GM12878 (cell line): ENCODE data around the gene SACS. TPM values are rescaled to one million over a fixed set of nuclear protein-coding genes. Genes with fewer than 3 reads are reported as not detected.

Experiments
- ATAC-seq: fragments of 200-7000 bp; cut with Tn5 transposase; 3 replicates; pipeline ENCODE4 v1.9.1; 2020; ENCODE audit warnings: mild to moderate bottlenecking, moderate library complexity
- BruUV-seq: library from RNA; stranded (reverse); fragments of 400-500 nt; replicated peaks from 2 replicates; lab custom pipeline; 2021; lab: Mats Ljungman, UMichigan
- CTCF ChIA-PET: fragments of 300-600 bp; sonication (Branson Sonifier 250); formaldehyde crosslinking; extraction: SDS; loops from one replicate; lab custom pipeline; 2021; ENCODE audit warnings: inconsistent platforms; lab: Yijun Ruan, JAX
- POLR2A ChIA-PET: fragments of 350-600 bp; formaldehyde crosslinking; extraction: SDS; loops from one replicate; lab custom pipeline; 2021; ENCODE audit warnings: inconsistent platforms; lab: Charles Lee
- RAD21 ChIA-PET: fragments of 300-600 bp; sonication (Branson Sonifier 250); formaldehyde crosslinking; loops from one replicate; lab custom pipeline; 2023; ENCODE audit warnings: antibody characterized with exemption; ENCODE audit not compliant: unreplicated experiment; lab: Charles Lee
- SMC1A ChIA-PET: fragments of 300-600 bp; sonication (Branson Sonifier 250); formaldehyde crosslinking; loops from one replicate; lab custom pipeline; 2023; ENCODE audit not compliant: unreplicated experiment, uncharacterized antibody; lab: Charles Lee
- DNase-seq: peaks from one replicate; pipeline ENCODE4 v3.0.0-alpha.2; 2011; ENCODE audit warnings: low read depth, low spot score
- FAIRE-seq: peaks from 3 replicates; lab custom pipeline; 2011; peaks lifted over from hg19 to GRCh38; lab: Jason Lieb, UNC
- H2AFZ ChIP-seq: 2 replicates; pipeline ENCODE4 v1.6.0; 2011; ENCODE audit warnings: low read depth, low read length, control low read depth; ENCODE audit not compliant: control insufficient read depth
- H3K27ac ChIP-seq: 2 replicates; pipeline ENCODE4 v1.5.1; 2011; ENCODE audit warnings: control low read depth; ENCODE audit not compliant: control insufficient read depth, insufficient read depth
- H3K27me3 ChIP-seq, 2 experiments: replicated peaks in 1 of 2; 2 replicates each; pipeline versions ENCODE4 v1.6.0 to v1.6.1; 2011; ENCODE audit warnings: low read length in 1 of 2; ENCODE audit not compliant: control insufficient read depth in 2 of 2, insufficient read depth in 2 of 2
- H3K36me3 ChIP-seq, 2 experiments: 2 replicates each; pipeline ENCODE4 v1.5.1; 2011; ENCODE audit warnings: low read length in 1 of 2; ENCODE audit not compliant: control insufficient read depth in 2 of 2, insufficient read depth in 2 of 2
- H3K4me1 ChIP-seq: 2 replicates; pipeline ENCODE4 v1.6.1; 2011; ENCODE audit warnings: mild to moderate bottlenecking, low read length, moderate library complexity, mixed read lengths; ENCODE audit not compliant: control insufficient read depth, insufficient read depth
- H3K4me2 ChIP-seq: 2 replicates; pipeline ENCODE4 v1.6.0; 2011; ENCODE audit warnings: control low read depth; ENCODE audit not compliant: control insufficient read depth, insufficient read depth
- H3K4me3 ChIP-seq: fragments of 200-600 bp; sonication (generic); 2 replicates; pipeline ENCODE4 v1.5.1; 2016
- H3K79me2 ChIP-seq: 2 replicates; pipeline ENCODE4 v1.6.0; 2011; ENCODE audit warnings: low read length; ENCODE audit not compliant: control insufficient read depth, insufficient read depth
- H3K9ac ChIP-seq: 2 replicates; pipeline ENCODE4 v1.8.0; 2011; ENCODE audit warnings: low read length, control low read depth, mixed read lengths; ENCODE audit not compliant: control insufficient read depth, insufficient read depth
- H3K9me3 ChIP-seq: replicated peaks from 3 replicates; pipeline ENCODE4 v1.5.1; 2011; ENCODE audit warnings: mild to moderate bottlenecking, low read length; ENCODE audit not compliant: control insufficient read depth, insufficient read depth
- H4K20me1 ChIP-seq: 2 replicates; pipeline ENCODE4 v1.6.0; 2011; ENCODE audit not compliant: control insufficient read depth, insufficient read depth
- ASH2L ChIP-seq: fragments of 300-600, 200-600 bp; sonication (generic); IDR thresholded peaks from 2 replicates; pipeline ENCODE4 v1.6.1; 2017; ENCODE audit warnings: low read depth, mild to moderate bottlenecking, borderline replicate concordance
- ATF2 ChIP-seq: IDR thresholded peaks from 2 replicates; pipeline ENCODE4 v1.6.1; 2012; ENCODE audit warnings: low read length, inconsistent platforms
- ATF3 ChIP-seq: IDR thresholded peaks from 2 replicates; pipeline ENCODE4 v1.6.1; 2011; ENCODE audit warnings: low read depth, mild to moderate bottlenecking, low read length, moderate library complexity, borderline replicate concordance; ENCODE audit errors: extremely low read depth
- CHD1 ChIP-seq: IDR thresholded peaks from 2 replicates; pipeline ENCODE4 v1.6.1; 2012; ENCODE audit warnings: low read depth, low read length, improper control_type of control experiment
- CHD2 ChIP-seq: IDR thresholded peaks from 2 replicates; pipeline ENCODE4 v1.6.1; 2011; ENCODE audit warnings: low read depth, low read length, improper control_type of control experiment, borderline replicate concordance
- CREM ChIP-seq: IDR thresholded peaks from 2 replicates; pipeline ENCODE4 v1.6.1; 2014; ENCODE audit warnings: antibody characterized with exemption, low read depth
- E2F4 ChIP-seq: IDR thresholded peaks from 2 replicates; pipeline ENCODE4 v1.6.1; 2012; ENCODE audit warnings: low read depth, low read length, improper control_type of control experiment
- EGR1 ChIP-seq, 2 experiments: IDR thresholded peaks; 1 replicate in 1 of 2; 2 replicates in 1 of 2; pipeline ENCODE4 v1.6.1; 2011 to 2012; ENCODE audit warnings: low read depth in 2 of 2, low read length in 2 of 2, borderline replicate concordance in 1 of 2, mild to moderate bottlenecking in 1 of 2, moderate library complexity in 1 of 2
- GABPA ChIP-seq: IDR thresholded peaks from 2 replicates; pipeline ENCODE4 v1.6.1; 2014; ENCODE audit warnings: antibody characterized with exemption, low read depth, mild to moderate bottlenecking, inconsistent platforms
- KAT2A ChIP-seq: conservative IDR thresholded peaks from 2 replicates; pipeline ENCODE4 v1.6.1; 2011; ENCODE audit warnings: low read depth, low read length; ENCODE audit not compliant: control insufficient read depth
- NKRF ChIP-seq: fragments of 450-650 bp; conservative IDR thresholded peaks from 2 replicates; pipeline ENCODE4 v1.6.1; 2017; ENCODE audit warnings: mild to moderate bottlenecking, moderate library complexity
- RELB ChIP-seq: fragments of 450-650 bp; IDR thresholded peaks from 2 replicates; pipeline ENCODE4 v1.6.1; 2017; ENCODE audit warnings: low read depth, mild to moderate bottlenecking, moderate library complexity
- SUZ12 ChIP-seq: fragments of 200-600 bp; sonication (generic); IDR thresholded peaks from one replicate; pipeline ENCODE4 v1.6.1; 2018; ENCODE audit warnings: antibody characterized with exemption, mild to moderate bottlenecking; ENCODE audit not compliant: unreplicated experiment
- TAF1 ChIP-seq: IDR thresholded peaks from 2 replicates; pipeline ENCODE4 v1.6.1; 2011; ENCODE audit warnings: mild to moderate bottlenecking, low read depth, low read length, borderline replicate concordance
- ZNF274 ChIP-seq: IDR thresholded peaks from one replicate; pipeline ENCODE4 v1.8.0; 2011; ENCODE audit not compliant: insufficient read length, insufficient read depth
- WGBS: methylation state at CpG from one replicate; pipeline ENCODE4 v1.1.6; 2016; ENCODE audit warnings: low lambda C conversion rate; ENCODE audit not compliant: insufficient replicate concordance, insufficient coverage; ENCODE audit errors: missing lambda C conversion rate; 5-methylcytosine and 5-hydroxymethylcytosine counted together
- in situ Hi-C: fragments of 300-500 bp; cut with MboI; formaldehyde crosslinking; loops from 9 replicates; pipeline ENCODE4 v1.14.3; 2018; ENCODE audit warnings: mixed read lengths
- intact Hi-C: fragments of 100-400 bp; cut with micrococcal nuclease; formaldehyde crosslinking; loops from one replicate; pipeline ENCODE4 v1.14.2; 2022; ENCODE audit not compliant: unreplicated experiment
- polyA plus RNA-seq, 11 experiments: library from polyadenylated mRNA; depleted of rRNA in 4 of 11; unstranded in 6 of 11; stranded (reverse) in 5 of 11; fragments of >200 nt; fragmentation: Nextera tagmentation in 4 of 11; fragmentation: Illumina TruSeq in 1 of 11; extraction: Ambion mirVana in 4 of 11; extraction: Trizol in 1 of 11; gene quantifications; 1 replicate in 1 of 11; 2 replicates in 10 of 11; pipeline versions ENCODE4 v1.2.1 to v1.2.3, GENCODE V29; 2011 to 2016; ENCODE audit warnings: inconsistent platforms in 2 of 11, missing spikeins in 2 of 11, low read depth in 1 of 11
- total RNA-seq, 4 experiments: library from RNA; depleted of rRNA in 3 of 4; stranded (reverse); fragments of >200 nt in 3 of 4; fragmentation: Illumina TruSeq in 1 of 4; extraction: Trizol in 1 of 4; gene quantifications; 2 replicates each; pipeline versions ENCODE4 v1.2.1 to v1.2.3, GENCODE V29; 2013 to 2021

The SACS gene
- total and polyA plus RNA-seq, 10 of the 15 experiments (the other 5 are each of a cell fraction or from before 2014, with no cell fraction given): 9.9 to 74.9 (median 22.1) TPM

- no peaks in the 10 kb centered on the region for H3K4me1 ChIP-seq
- ATAC-seq (no peak), FAIRE-seq (no peak), DNase-seq (no peak)
- H3K4me2 ChIP-seq: no peak overlapping the region
- RAD21 ChIA-PET: no interaction called here
- CTCF ChIA-PET: no interaction called here
- intact Hi-C loops (no loop called here), in situ Hi-C loops (no loop called here)
- no peak overlapping the region for H3K9ac ChIP-seq
- H3K27me3 ChIP-seq: no peaks in the 10 kb centered on the region
- no peaks in the 10 kb centered on the region for H4K20me1 ChIP-seq
- no peaks in the 10 kb centered on the region for H3K9me3 ChIP-seq
- H2AFZ ChIP-seq: no peak overlapping the region
- no TSS peak for BruUV-seq
- H3K4me3 ChIP-seq: no peak overlapping the region
- WGBS: 35% methylated on average over 4 of the region's 4 CpGs
- SMC1A ChIA-PET: no interaction called here
- H3K79me2 ChIP-seq: no peaks in the 10 kb centered on the region
- TF ChIP-seq CHD1: no peak
- TF ChIP-seq CREM: no peak
- TF ChIP-seq ATF3: no peak
- TF ChIP-seq RELB: no peak
- no peak for TF ChIP-seq SUZ12
- TF ChIP-seq KAT2A: no peak
- TF ChIP-seq GABPA: no peak
- no peak for TF ChIP-seq TAF1
- no peak for TF ChIP-seq ZNF274
- no peak for TF ChIP-seq ASH2L
- no peak for TF ChIP-seq EGR1 (IDR thresholded peaks at IDR 0.05; ENCODE audit: borderline replicate concordance in 1 of 2, low read depth in 2 of 2, low read length in 2 of 2)
- TF ChIP-seq NKRF: no peak
- no peak for TF ChIP-seq CHD2
- TF ChIP-seq ATF2: no peak
- TF ChIP-seq E2F4: no peak
- no peak overlapping the region for H3K27ac ChIP-seq
- no peaks in the 10 kb centered on the region for H3K36me3 ChIP-seq
- POLR2A ChIA-PET: no interaction called here
Observed at GRCh38 chr13:23411220-23411619, 22.3 kb downstream of the SACS start.
